Panc1 (cell line): ENCODE measurements around the gene GABRA4.

Experiments
- POLR2AphosphoS5 ChIP-seq: IDR thresholded peaks from 2 replicates; pipeline ENCODE4 v1.6.1; 2012; ENCODE audit warnings: mild to moderate bottlenecking, low read depth, low read length, moderate library complexity
- TF ChIP-seq, protein P1 (sequence below): fragments of 450-650 bp; IDR thresholded peaks from 2 replicates; pipeline ENCODE4 v1.5.1; 2017; ENCODE audit warnings: mild to moderate bottlenecking
- TF ChIP-seq, protein P2 (sequence below), 2 experiments: IDR thresholded peaks; 2 replicates each; pipeline ENCODE4 v1.6.1; 2011 to 2012; ENCODE audit warnings: low read depth in 2 of 2, control low read depth in 1 of 2, low read length in 1 of 2, mild to moderate bottlenecking in 1 of 2, moderate library complexity in 1 of 2; ENCODE audit not compliant: insufficient read depth in 1 of 2

DNA sequence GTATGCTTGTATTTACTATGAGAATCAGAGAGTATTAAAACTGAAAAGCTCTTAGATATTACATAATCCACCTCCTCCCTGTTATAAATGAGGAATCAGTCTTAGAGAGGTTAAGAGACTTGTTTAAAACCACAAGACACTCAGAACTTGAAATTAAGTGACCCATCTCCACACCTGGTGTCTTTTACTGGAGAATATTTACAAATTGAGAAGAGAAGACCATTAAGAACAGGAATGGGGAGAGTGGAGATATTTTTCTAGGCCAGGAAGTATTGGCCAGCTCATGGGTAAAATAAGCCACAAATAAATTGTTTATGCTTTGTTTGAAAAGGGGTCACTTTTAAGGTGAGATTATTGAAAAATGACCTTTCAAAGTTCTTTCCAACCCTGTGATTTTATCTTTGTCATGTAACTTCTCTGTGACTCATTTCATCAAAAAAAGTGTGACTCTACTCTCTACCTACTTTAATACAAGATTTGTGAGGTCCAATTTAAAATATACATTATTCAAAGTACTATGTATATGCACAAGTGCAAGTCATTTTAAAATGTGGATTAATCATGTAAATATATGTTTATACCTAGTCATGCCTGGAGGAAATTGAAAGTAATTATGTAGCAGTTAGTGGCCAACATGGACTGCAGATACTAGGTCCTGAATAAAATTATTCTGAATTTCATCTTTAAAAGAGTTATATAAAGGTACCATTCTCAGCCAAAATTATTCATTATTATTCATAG, 68.4 kb downstream of the GABRA4 start:
- TF ChIP-seq, protein P1, sequence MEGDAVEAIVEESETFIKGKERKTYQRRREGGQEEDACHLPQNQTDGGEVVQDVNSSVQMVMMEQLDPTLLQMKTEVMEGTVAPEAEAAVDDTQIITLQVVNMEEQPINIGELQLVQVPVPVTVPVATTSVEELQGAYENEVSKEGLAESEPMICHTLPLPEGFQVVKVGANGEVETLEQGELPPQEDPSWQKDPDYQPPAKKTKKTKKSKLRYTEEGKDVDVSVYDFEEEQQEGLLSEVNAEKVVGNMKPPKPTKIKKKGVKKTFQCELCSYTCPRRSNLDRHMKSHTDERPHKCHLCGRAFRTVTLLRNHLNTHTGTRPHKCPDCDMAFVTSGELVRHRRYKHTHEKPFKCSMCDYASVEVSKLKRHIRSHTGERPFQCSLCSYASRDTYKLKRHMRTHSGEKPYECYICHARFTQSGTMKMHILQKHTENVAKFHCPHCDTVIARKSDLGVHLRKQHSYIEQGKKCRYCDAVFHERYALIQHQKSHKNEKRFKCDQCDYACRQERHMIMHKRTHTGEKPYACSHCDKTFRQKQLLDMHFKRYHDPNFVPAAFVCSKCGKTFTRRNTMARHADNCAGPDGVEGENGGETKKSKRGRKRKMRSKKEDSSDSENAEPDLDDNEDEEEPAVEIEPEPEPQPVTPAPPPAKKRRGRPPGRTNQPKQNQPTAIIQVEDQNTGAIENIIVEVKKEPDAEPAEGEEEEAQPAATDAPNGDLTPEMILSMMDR, result no peak
- TF ChIP-seq, protein P2, sequence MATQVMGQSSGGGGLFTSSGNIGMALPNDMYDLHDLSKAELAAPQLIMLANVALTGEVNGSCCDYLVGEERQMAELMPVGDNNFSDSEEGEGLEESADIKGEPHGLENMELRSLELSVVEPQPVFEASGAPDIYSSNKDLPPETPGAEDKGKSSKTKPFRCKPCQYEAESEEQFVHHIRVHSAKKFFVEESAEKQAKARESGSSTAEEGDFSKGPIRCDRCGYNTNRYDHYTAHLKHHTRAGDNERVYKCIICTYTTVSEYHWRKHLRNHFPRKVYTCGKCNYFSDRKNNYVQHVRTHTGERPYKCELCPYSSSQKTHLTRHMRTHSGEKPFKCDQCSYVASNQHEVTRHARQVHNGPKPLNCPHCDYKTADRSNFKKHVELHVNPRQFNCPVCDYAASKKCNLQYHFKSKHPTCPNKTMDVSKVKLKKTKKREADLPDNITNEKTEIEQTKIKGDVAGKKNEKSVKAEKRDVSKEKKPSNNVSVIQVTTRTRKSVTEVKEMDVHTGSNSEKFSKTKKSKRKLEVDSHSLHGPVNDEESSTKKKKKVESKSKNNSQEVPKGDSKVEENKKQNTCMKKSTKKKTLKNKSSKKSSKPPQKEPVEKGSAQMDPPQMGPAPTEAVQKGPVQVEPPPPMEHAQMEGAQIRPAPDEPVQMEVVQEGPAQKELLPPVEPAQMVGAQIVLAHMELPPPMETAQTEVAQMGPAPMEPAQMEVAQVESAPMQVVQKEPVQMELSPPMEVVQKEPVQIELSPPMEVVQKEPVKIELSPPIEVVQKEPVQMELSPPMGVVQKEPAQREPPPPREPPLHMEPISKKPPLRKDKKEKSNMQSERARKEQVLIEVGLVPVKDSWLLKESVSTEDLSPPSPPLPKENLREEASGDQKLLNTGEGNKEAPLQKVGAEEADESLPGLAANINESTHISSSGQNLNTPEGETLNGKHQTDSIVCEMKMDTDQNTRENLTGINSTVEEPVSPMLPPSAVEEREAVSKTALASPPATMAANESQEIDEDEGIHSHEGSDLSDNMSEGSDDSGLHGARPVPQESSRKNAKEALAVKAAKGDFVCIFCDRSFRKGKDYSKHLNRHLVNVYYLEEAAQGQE (IDR thresholded peaks at IDR 0.05; ENCODE audit: insufficient read depth in 1 of 2, low read depth in 2 of 2, low read length in 1 of 2), result no peak
- no peak for TF ChIP-seq POLR2AphosphoS5
